K562 (cell line): ENCODE results near the gene SRRT. TPM values are rescaled to one million over a fixed set of nuclear protein-coding genes. Genes with fewer than 3 reads are reported as not detected.

Experiments used
- ATAC-seq: fragments of 200-7000 bp; cut with Tn5 transposase; 3 replicates; pipeline ENCODE4 v1.9.1; 2020; ENCODE audit warnings: moderate library complexity
- BruUV-seq: library from RNA; stranded (reverse); fragments of 400-500 nt; replicated peaks from 2 replicates; lab custom pipeline; 2021; lab: Mats Ljungman, UMichigan
- CTCF ChIA-PET: fragments of 300-600 bp; formaldehyde crosslinking; extraction: SDS; loops from one replicate; lab custom pipeline; 2021; ENCODE audit warnings: low intra/inter-chr PET ratio; lab: Yijun Ruan, JAX
- POLR2A ChIA-PET: fragments of 300-600, 350-650 bp; sonication (Branson Sonifier 250); formaldehyde crosslinking; extraction: SDS; loops from one replicate; lab custom pipeline; 2021; ENCODE audit warnings: antibody characterized with exemption, inconsistent platforms; lab: Yijun Ruan, JAX
- DNase-seq, 4 experiments: peaks; one replicate each; pipeline versions ENCODE4 v3.0.0 to v3.0.0-alpha.2; 2011 to 2018; ENCODE audit warnings: low spot score in 3 of 4, mixed read lengths in 3 of 4; ENCODE audit errors: extremely low read depth in 1 of 4
- FAIRE-seq: peaks from 2 replicates; lab custom pipeline; 2011; peaks lifted over from hg19 to GRCh38; lab: Jason Lieb, UNC
- H2AFZ ChIP-seq: 2 replicates; pipeline ENCODE4 v1.6.0; 2011; ENCODE audit warnings: low read depth, low read length, control low read depth, inconsistent platforms
- H3K27ac ChIP-seq: fragments of 200-600 bp; 3 replicates; pipeline ENCODE4 v1.8.0; 2011; ENCODE audit warnings: low read depth, mild to moderate bottlenecking, control low read depth, inconsistent platforms, low read length, moderate library complexity, mixed read lengths; ENCODE audit errors: extremely low read depth
- H3K27me3 ChIP-seq, 2 experiments: fragments of 300-600 bp in 1 of 2; 2 replicates in 1 of 2; 3 replicates in 1 of 2; pipeline versions ENCODE4 v1.6.0 to v1.8.0; 2011; ENCODE audit warnings: inconsistent platforms in 2 of 2, low read length in 2 of 2, mild to moderate bottlenecking in 1 of 2, mixed read lengths in 1 of 2, moderate library complexity in 1 of 2; ENCODE audit not compliant: control insufficient read depth in 2 of 2, insufficient read depth in 2 of 2
- H3K36me3 ChIP-seq: fragments of 300-600 bp; 3 replicates; pipeline ENCODE4 v1.8.0; 2011; ENCODE audit warnings: mild to moderate bottlenecking, low read length, inconsistent platforms; ENCODE audit not compliant: control insufficient read depth, insufficient read depth
- H3K4me1 ChIP-seq, 2 experiments: fragments of 200-600 bp in 1 of 2; replicated peaks in 1 of 2; 2 replicates in 1 of 2; 3 replicates in 1 of 2; pipeline versions ENCODE4 v1.5.1 to v1.8.0; 2011; ENCODE audit warnings: inconsistent platforms in 2 of 2, low read length in 2 of 2, mild to moderate bottlenecking in 1 of 2, mixed read lengths in 1 of 2, moderate library complexity in 1 of 2; ENCODE audit not compliant: control insufficient read depth in 2 of 2, insufficient read depth in 2 of 2
- H3K4me2 ChIP-seq: 2 replicates; pipeline ENCODE4 v1.6.1; 2011; ENCODE audit warnings: low read length, control low read depth, inconsistent platforms, mixed read lengths; ENCODE audit not compliant: insufficient read depth
- H3K4me3 ChIP-seq: fragments of 200-600 bp; sonication (generic), shearing (Covaris generic); 2 replicates; pipeline ENCODE4 v1.5.1; 2016; ENCODE audit warnings: control low read depth, inconsistent platforms
- H3K79me2 ChIP-seq: fragments of 200-600 bp; 3 replicates; pipeline ENCODE4 v1.8.0; 2011; ENCODE audit warnings: low read length, inconsistent platforms; ENCODE audit not compliant: control insufficient read depth, insufficient read depth
- H3K9ac ChIP-seq, 2 experiments: 2 replicates each; pipeline versions ENCODE4 v1.6.0 to v1.6.1; 2011; ENCODE audit warnings: low read depth in 2 of 2, low read length in 2 of 2, control low read depth in 1 of 2, inconsistent platforms in 1 of 2, mild to moderate bottlenecking in 1 of 2, mixed read lengths in 1 of 2; ENCODE audit not compliant: insufficient read depth in 1 of 2
- H3K9me1 ChIP-seq: one replicate; pipeline ENCODE4 v1.6.0; 2011; ENCODE audit warnings: inconsistent platforms, mild to moderate bottlenecking, low read length, moderate library complexity; ENCODE audit not compliant: control insufficient read depth, insufficient read depth
- H3K9me3 ChIP-seq: replicated peaks from 2 replicates; pipeline ENCODE4 v1.5.1; 2011; ENCODE audit warnings: low read depth, low read length, inconsistent platforms; ENCODE audit not compliant: control insufficient read depth, insufficient read depth
- H4K20me1 ChIP-seq: replicated peaks from 2 replicates; pipeline ENCODE4 v1.6.1; 2011; ENCODE audit warnings: low read length, inconsistent platforms, mixed read lengths; ENCODE audit not compliant: control insufficient read depth, insufficient read depth
- ARHGAP35 ChIP-seq: fragments of 450-650 bp; IDR thresholded peaks from 2 replicates; pipeline ENCODE4 v1.6.1; 2018; ENCODE audit not compliant: partially characterized antibody
- CREM ChIP-seq: IDR thresholded peaks from 2 replicates; pipeline ENCODE4 v1.6.1; 2014; ENCODE audit warnings: antibody characterized with exemption, low read depth
- CXXC5 ChIP-seq: fragments of 250-450 bp; sonication (Bioruptor Pico); IDR thresholded peaks from 2 replicates; pipeline ENCODE4 v1.8.0; 2022; ENCODE audit warnings: inconsistent platforms, mild to moderate bottlenecking, moderate library complexity
- DIDO1 ChIP-seq: fragments of 450-650 bp; IDR thresholded peaks from 2 replicates; pipeline ENCODE4 v1.6.1; 2016; ENCODE audit warnings: low read depth, missing biosample characterization, missing genetic modification characterization
- HCFC1 ChIP-seq: IDR thresholded peaks from 2 replicates; pipeline ENCODE4 v1.6.1; 2012; ENCODE audit warnings: low read depth, low read length, improper control_type of control experiment
- HIVEP1 ChIP-seq: fragments of 250-450 bp; sonication (Bioruptor Pico); IDR thresholded peaks from 2 replicates; pipeline ENCODE4 v1.4.0; 2020; ENCODE audit warnings: mild to moderate bottlenecking
- MYNN ChIP-seq, 2 experiments: sonication (generic); formaldehyde crosslinking in 1 of 2; IDR thresholded peaks; 2 replicates each; pipeline versions ENCODE4 v1.5.0 to v1.6.1; 2016 to 2020; ENCODE audit warnings: antibody characterized with exemption in 1 of 2, missing genetic modification reagents in 1 of 2
- NR2F6 ChIP-seq: fragments of 450-650 bp; formaldehyde crosslinking; IDR thresholded peaks from 2 replicates; pipeline ENCODE4 v1.4.0; 2020; ENCODE audit warnings: mild to moderate bottlenecking
- POLR2AphosphoS2 ChIP-seq: IDR thresholded peaks from 2 replicates; pipeline ENCODE4 v1.6.1; 2012; ENCODE audit warnings: low read length, improper control_type of control experiment
- RBM15 ChIP-seq: fragments of 200-400 bp; formaldehyde crosslinking; IDR thresholded peaks from 2 replicates; pipeline ENCODE4 v1.6.1; 2018; ENCODE audit warnings: mild to moderate bottlenecking, low read length, moderate library complexity; ENCODE audit not compliant: insufficient read depth
- RBM25 ChIP-seq: fragments of 200-400 bp; formaldehyde crosslinking; IDR thresholded peaks from 2 replicates; pipeline ENCODE4 v1.6.1; 2018; ENCODE audit warnings: low read length, low read depth, moderate library complexity; ENCODE audit not compliant: severe bottlenecking
- SMARCE1 ChIP-seq: fragments of 450-650 bp; IDR thresholded peaks from 2 replicates; pipeline ENCODE4 v1.7.1; 2016; ENCODE audit warnings: mild to moderate bottlenecking
- SUPT5H ChIP-seq: fragments of 450-650 bp; IDR thresholded peaks from 2 replicates; pipeline ENCODE4 v1.6.1; 2016
- ZNF274 ChIP-seq: IDR thresholded peaks from 2 replicates; pipeline ENCODE4 v1.6.1; 2011; ENCODE audit warnings: low read depth, mild to moderate bottlenecking, low read length, moderate library complexity, borderline replicate concordance
- ZNF384 ChIP-seq: IDR thresholded peaks from 2 replicates; pipeline ENCODE4 v1.6.1; 2012; ENCODE audit warnings: low read depth, low read length, improper control_type of control experiment
- ZNF75A ChIP-seq: fragments of 450-650 bp; formaldehyde crosslinking; IDR thresholded peaks from 2 replicates; pipeline ENCODE4 v1.4.0; 2020; ENCODE audit warnings: mild to moderate bottlenecking
- WGBS: fragments of 100-300 bp; shearing (Covaris generic); methylation state at CpG from one replicate; pipeline ENCODE4 v1.1.6; 2016; ENCODE audit warnings: low coverage, mixed read lengths; ENCODE audit not compliant: insufficient coverage; ENCODE audit errors: missing lambda C conversion rate; 5-methylcytosine and 5-hydroxymethylcytosine counted together
- in situ Hi-C: fragments of 300-500 bp; cut with MboI; formaldehyde crosslinking; loops from 4 replicates; pipeline ENCODE4 v1.15.0; 2018; ENCODE audit warnings: inconsistent platforms, mixed read lengths
- intact Hi-C: fragments of 100-400 bp; cut with micrococcal nuclease; formaldehyde crosslinking; loops from 2 replicates; pipeline ENCODE4 v1.14.2; 2022
- polyA plus RNA-seq, 8 experiments: library from polyadenylated mRNA; depleted of rRNA in 4 of 8; stranded (reverse) in 5 of 8; unstranded in 3 of 8; fragments of >200 nt; fragmentation: Nextera tagmentation in 2 of 8; fragmentation: Illumina TruSeq in 1 of 8; extraction: Ambion mirVana in 2 of 8; extraction: Trizol in 1 of 8; gene quantifications; 2 replicates each; pipeline versions ENCODE4 v1.2.1 to v1.2.3, GENCODE V29; 2011 to 2014; ENCODE audit warnings: inconsistent platforms in 1 of 8, missing spikeins in 1 of 8
- total RNA-seq, 7 experiments: library from RNA; depleted of rRNA in 6 of 7; stranded (reverse); fragments of >200 nt in 6 of 7; fragmentation: Illumina TruSeq in 2 of 7; extraction: Trizol in 2 of 7; gene quantifications; 2 replicates each; pipeline versions ENCODE4 v1.2.1 to v1.2.3, GENCODE V29; 2011 to 2021; ENCODE audit warnings: low replicate concordance in 1 of 7
- TF ChIP-seq, protein P1 (sequence below), 2 experiments: fragments of 450-650 bp; IDR thresholded peaks; 2 replicates each; pipeline ENCODE4 v1.6.1; 2016
- TF ChIP-seq, protein P2 (sequence below): sonication (generic); formaldehyde crosslinking; IDR thresholded peaks from 2 replicates; pipeline ENCODE4 v1.8.1; 2023; ENCODE audit warnings: mild to moderate bottlenecking, missing genetic modification reagents

SRRT gene
- total and polyA plus RNA-seq, 9 of the 15 experiments (the other 6 are each of a cell fraction or from before 2014, with no cell fraction given), result 10.3 to 263 (median 84.4) TPM

DNA sequence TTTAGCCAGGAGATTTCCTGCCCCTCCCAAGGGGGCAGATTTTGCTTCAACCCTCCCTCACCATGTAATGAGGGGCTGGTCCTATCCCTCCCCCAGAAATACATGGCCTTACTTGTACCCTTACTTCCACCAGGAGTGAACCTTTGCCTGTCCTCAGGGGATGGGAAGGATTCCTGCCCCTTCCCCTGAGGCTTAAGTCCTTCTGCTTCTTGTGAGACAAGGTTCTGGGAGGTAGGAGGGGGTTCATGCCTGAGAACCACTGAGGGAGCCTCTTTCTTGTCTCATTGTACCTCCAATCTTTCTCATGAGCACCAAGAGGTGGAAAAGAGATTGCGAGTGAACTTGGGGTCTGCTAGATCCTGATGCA, 54.9 kb downstream of the SRRT start:
- Histone ChIP-seq H2AFZ (no peak overlapping the region), H3K36me3 (no peaks in the 10 kb centered on the region), H3K9ac (no peak overlapping the region), H3K27ac (no peak overlapping the region), H3K4me2 (no peak overlapping the region), H4K20me1 (no peaks in the 10 kb centered on the region), H3K27me3 (peaks cover 4 to 6% of the 10 kb centered on the region in 2 experiments; a peak in 2 of 5 replicates), H3K9me3 (no peaks in the 10 kb centered on the region)
- CTCF ChIA-PET, result no interaction called here
- no TSS peak for BruUV-seq
- TF ChIP-seq ZNF274 (no peak), SMARCE1 (no peak), HCFC1 (no peak), NR2F6 (no peak), SUPT5H (no peak), MYNN (IDR thresholded peaks at IDR 0.05) (no peak), MYNN (CRISPR knock-in tag; IDR thresholded peaks at IDR 0.05) (no peak), RBM25 (no peak), CXXC5 (CRISPR knock-in tag) (no peak), ARHGAP35 (no peak), POLR2AphosphoS2 (no peak), RBM15 (no peak), HIVEP1 (no peak), ZNF384 (no peak), CREM (no peak), ZNF75A (CRISPR knock-in tag) (no peak), DIDO1 (tag) (no peak)
- TF ChIP-seq, protein P1, sequence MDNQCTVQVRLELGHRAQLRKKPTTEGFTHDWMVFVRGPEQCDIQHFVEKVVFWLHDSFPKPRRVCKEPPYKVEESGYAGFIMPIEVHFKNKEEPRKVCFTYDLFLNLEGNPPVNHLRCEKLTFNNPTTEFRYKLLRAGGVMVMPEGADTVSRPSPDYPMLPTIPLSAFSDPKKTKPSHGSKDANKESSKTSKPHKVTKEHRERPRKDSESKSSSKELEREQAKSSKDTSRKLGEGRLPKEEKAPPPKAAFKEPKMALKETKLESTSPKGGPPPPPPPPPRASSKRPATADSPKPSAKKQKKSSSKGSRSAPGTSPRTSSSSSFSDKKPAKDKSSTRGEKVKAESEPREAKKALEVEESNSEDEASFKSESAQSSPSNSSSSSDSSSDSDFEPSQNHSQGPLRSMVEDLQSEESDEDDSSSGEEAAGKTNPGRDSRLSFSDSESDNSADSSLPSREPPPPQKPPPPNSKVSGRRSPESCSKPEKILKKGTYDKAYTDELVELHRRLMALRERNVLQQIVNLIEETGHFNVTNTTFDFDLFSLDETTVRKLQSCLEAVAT (IDR thresholded peaks at IDR 0.05), result no peak
- TF ChIP-seq, protein P2, sequence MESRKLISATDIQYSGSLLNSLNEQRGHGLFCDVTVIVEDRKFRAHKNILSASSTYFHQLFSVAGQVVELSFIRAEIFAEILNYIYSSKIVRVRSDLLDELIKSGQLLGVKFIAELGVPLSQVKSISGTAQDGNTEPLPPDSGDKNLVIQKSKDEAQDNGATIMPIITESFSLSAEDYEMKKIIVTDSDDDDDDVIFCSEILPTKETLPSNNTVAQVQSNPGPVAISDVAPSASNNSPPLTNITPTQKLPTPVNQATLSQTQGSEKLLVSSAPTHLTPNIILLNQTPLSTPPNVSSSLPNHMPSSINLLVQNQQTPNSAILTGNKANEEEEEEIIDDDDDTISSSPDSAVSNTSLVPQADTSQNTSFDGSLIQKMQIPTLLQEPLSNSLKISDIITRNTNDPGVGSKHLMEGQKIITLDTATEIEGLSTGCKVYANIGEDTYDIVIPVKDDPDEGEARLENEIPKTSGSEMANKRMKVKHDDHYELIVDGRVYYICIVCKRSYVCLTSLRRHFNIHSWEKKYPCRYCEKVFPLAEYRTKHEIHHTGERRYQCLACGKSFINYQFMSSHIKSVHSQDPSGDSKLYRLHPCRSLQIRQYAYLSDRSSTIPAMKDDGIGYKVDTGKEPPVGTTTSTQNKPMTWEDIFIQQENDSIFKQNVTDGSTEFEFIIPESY (CRISPR knock-in tag), result no peak
- TF ChIP-seq, all 486 proteins: peak for 0
- Histone ChIP-seq H3K79me2 (no peaks in the 10 kb centered on the region), H3K4me3 (no peak overlapping the region), H3K9me1 (no peaks in the 10 kb centered on the region), H3K4me1 (peaks cover 0 to 7% of the 10 kb centered on the region in 2 experiments; a peak in 1 of 5 replicates)
- POLR2A ChIA-PET, result no interaction called here
- ATAC-seq (no peak), DNase-seq (no peak), FAIRE-seq (no peak)
- intact Hi-C loops, result no loop called here
- 7% methylated on average over 1 of the region's 1 CpG for WGBS
- in situ Hi-C loops, result no loop called here
